ENCODE measurements around the gene PLVAP. TPM values are rescaled to one million over a fixed set of nuclear protein-coding genes. Genes with fewer than 3 reads are reported as not detected.

PLVAP gene
- total RNA-seq, 1 experiment from 2014 or later, result not detected

GRCh38 chr19:17325133-17325532, 52.0 kb downstream of the PLVAP start:
- no peak for TF ChIP-seq TEAD4 (CRISPR knock-in tag; IDR thresholded peaks at IDR 0.05)
- TF ChIP-seq ZNF396 (CRISPR knock-in tag; IDR thresholded peaks at IDR 0.05; ENCODE audit: borderline replicate concordance), result no peak
- TF ChIP-seq FOXJ3 (CRISPR knock-in tag; IDR thresholded peaks at IDR 0.05; ENCODE audit: borderline replicate concordance), result no peak
- no peak for TF ChIP-seq CREB1 (CRISPR knock-in tag; IDR thresholded peaks at IDR 0.05)
- no peak for TF ChIP-seq CDX4 (CRISPR knock-in tag; IDR thresholded peaks at IDR 0.05; ENCODE audit: borderline replicate concordance)
- no peak for TF ChIP-seq ARID4B (CRISPR knock-in tag; IDR thresholded peaks at IDR 0.05; ENCODE audit: borderline replicate concordance)
- TF ChIP-seq ATF3 (CRISPR knock-in tag; conservative IDR thresholded peaks at IDR 0.05), result no peak
- no peak for TF ChIP-seq OVOL2 (CRISPR knock-in tag; IDR thresholded peaks at IDR 0.05; ENCODE audit: borderline replicate concordance)
- no peak for TF ChIP-seq STAT6 (CRISPR knock-in tag; conservative IDR thresholded peaks at IDR 0.05; ENCODE audit: low read depth)
- no peak for TF ChIP-seq USF1 (CRISPR knock-in tag; IDR thresholded peaks at IDR 0.05)
- TF ChIP-seq IRF2 (CRISPR knock-in tag; IDR thresholded peaks at IDR 0.05; ENCODE audit: borderline replicate concordance, low read depth), result no peak
- no peak for TF ChIP-seq ZNF423 (CRISPR knock-in tag; IDR thresholded peaks at IDR 0.05)
- no peak for TF ChIP-seq ZNF532 (CRISPR knock-in tag; IDR thresholded peaks at IDR 0.05; ENCODE audit: borderline replicate concordance)
- no peak for TF ChIP-seq MAX (CRISPR knock-in tag; IDR thresholded peaks at IDR 0.05)
- TF ChIP-seq ZSCAN18 (CRISPR knock-in tag; IDR thresholded peaks at IDR 0.05), result no peak
- Mint-ChIP-seq H3K4me3 (no peak overlapping the region), H3K27ac (no peak overlapping the region), H3K4me1 (peaks cover 16% of the 10 kb centered on the region), H3K9me3 (no peaks in the 10 kb centered on the region), H3K27me3 (ENCODE audit: low read depth) (peaks cover 2% of the 10 kb centered on the region; the same call in 1 of the 2 replicates), H3K36me3 (peaks cover 15% of the 10 kb centered on the region)
- CTCF ChIA-PET, result interaction anchor here (1.0 kb wide), 1 partner anchor 67 kb away, joined by 3 read pairs; no protein-coding TSS in a partner anchor
- DNase-seq (ENCODE audit: low spot score), result no peak
- POLR2A ChIA-PET, result no interaction called here
- no peak for ATAC-seq
